ENCODE data around the gene IGSF8. TPM values are rescaled to one million over a fixed set of nuclear protein-coding genes. Genes with fewer than 3 reads are reported as not detected.

IGSF8 gene
- total RNA-seq, 4 donors from 2014 or later, result 24.3 to 36.5 (median 28.2) TPM

DNA sequence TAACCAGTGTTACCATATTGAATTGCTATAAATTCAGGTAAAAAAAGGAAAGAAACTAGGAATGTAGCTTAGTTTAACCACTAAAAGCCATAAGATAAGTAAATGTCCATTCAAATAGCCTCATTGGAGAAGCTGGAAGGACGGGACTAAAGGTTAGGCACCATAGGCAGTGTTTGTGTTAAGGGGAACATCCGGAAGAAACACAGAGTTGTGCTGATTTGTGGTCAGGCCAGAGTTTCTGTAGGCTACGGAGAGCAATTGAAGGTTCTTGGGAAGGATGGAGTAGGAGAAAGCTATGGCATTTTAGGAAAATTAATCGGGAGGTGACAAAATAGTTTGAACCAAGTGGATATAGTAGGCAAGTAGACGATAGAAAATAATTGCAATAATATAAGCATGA is 27.1 kb downstream of the IGSF8 start:
- H3K9me3 ChIP-seq, result no peaks in the 10 kb centered on the region
- intact Hi-C loops (cut with DNase I), result no loop called here
- TF ChIP-seq POLR2A (IDR thresholded peaks at IDR 0.05), result no peak
- TF ChIP-seq, protein P1, sequence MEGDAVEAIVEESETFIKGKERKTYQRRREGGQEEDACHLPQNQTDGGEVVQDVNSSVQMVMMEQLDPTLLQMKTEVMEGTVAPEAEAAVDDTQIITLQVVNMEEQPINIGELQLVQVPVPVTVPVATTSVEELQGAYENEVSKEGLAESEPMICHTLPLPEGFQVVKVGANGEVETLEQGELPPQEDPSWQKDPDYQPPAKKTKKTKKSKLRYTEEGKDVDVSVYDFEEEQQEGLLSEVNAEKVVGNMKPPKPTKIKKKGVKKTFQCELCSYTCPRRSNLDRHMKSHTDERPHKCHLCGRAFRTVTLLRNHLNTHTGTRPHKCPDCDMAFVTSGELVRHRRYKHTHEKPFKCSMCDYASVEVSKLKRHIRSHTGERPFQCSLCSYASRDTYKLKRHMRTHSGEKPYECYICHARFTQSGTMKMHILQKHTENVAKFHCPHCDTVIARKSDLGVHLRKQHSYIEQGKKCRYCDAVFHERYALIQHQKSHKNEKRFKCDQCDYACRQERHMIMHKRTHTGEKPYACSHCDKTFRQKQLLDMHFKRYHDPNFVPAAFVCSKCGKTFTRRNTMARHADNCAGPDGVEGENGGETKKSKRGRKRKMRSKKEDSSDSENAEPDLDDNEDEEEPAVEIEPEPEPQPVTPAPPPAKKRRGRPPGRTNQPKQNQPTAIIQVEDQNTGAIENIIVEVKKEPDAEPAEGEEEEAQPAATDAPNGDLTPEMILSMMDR (IDR thresholded peaks at IDR 0.05), result no peak
- 89 to 90% methylated on average over 5 of the region's 5 CpGs for WGBS, 2 donors
- no peaks in the 10 kb centered on the region for H3K27me3 ChIP-seq
- H3K4me3 ChIP-seq (replicated peaks in 1 of 3), result no peak overlapping the region
- no peaks in the 10 kb centered on the region for H3K36me3 ChIP-seq
- H3K4me1 ChIP-seq, result peaks cover 6 to 7% of the 10 kb centered on the region in 2 donors
- DNase-seq, result no peak
- no peak overlapping the region for H3K27ac ChIP-seq

DNA sequence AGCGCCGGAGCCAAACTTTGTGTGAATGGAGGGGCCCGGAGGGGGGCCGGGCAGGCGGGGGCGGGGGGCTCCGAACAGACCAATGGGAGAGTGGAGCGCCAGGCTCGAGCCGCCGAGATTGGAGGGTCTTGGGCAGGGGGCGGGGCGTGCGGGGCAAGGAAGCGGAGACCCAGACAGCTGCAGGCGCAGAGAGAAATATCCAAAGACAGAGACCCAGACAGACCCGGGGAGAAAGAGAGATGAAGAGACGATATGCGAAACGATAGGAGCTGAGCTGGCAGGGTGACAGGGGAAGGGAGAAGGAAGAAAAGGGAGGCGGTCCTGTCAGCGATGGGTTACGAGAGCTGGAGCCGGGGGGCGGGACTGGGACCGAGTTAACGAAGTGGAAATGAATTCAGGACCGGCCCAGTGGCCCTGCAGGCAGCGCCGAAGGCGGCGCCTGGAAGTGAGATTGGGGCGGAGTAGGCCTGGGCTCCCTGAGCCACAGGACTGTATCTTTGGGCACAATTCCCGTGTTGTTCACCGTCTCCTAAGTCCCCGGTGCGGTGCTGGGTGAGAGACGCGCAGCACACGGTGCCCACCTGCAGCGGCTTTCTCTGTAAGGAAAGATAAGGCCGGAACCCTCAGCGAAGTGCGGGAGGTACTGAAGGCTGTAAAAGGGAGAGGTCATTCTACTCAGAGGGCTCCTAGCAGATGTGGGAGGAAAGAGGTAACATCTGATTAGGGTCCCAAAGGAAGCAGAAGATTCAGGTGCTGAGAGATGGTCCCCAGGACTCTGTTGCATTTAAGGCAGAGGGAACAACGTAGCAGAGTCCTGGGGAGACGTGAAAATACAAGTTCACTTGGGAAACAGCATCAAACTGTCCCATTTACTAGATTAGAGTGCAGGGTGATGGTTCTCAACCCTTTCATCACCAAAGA is 27.9 kb downstream of the IGSF8 start:
- intact Hi-C loops (cut with DNase I), result no loop called here
- 3 to 4% methylated on average over 38 to 43 of the region's 46 CpGs for WGBS, 2 donors
- peak overlapping the region in 2 of 3 donors; percentile 21 to 42 for H3K4me3 ChIP-seq (replicated peaks in 1 of 3)
- peak overlapping the region in 1 of 3 donors; percentile 20 for H3K27ac ChIP-seq
- no peaks in the 10 kb centered on the region for H3K27me3 ChIP-seq
- no peaks in the 10 kb centered on the region for H3K36me3 ChIP-seq
- H3K9me3 ChIP-seq, result no peaks in the 10 kb centered on the region
- peaks cover 6 to 7% of the 10 kb centered on the region in 2 donors for H3K4me1 ChIP-seq
- peak in 1 of 2 donors; percentile 40 for TF ChIP-seq POLR2A (IDR thresholded peaks at IDR 0.05)
- TF ChIP-seq, protein P1 (IDR thresholded peaks at IDR 0.05), result no peak
- peak; percentile 88 to 89 for DNase-seq

DNA sequence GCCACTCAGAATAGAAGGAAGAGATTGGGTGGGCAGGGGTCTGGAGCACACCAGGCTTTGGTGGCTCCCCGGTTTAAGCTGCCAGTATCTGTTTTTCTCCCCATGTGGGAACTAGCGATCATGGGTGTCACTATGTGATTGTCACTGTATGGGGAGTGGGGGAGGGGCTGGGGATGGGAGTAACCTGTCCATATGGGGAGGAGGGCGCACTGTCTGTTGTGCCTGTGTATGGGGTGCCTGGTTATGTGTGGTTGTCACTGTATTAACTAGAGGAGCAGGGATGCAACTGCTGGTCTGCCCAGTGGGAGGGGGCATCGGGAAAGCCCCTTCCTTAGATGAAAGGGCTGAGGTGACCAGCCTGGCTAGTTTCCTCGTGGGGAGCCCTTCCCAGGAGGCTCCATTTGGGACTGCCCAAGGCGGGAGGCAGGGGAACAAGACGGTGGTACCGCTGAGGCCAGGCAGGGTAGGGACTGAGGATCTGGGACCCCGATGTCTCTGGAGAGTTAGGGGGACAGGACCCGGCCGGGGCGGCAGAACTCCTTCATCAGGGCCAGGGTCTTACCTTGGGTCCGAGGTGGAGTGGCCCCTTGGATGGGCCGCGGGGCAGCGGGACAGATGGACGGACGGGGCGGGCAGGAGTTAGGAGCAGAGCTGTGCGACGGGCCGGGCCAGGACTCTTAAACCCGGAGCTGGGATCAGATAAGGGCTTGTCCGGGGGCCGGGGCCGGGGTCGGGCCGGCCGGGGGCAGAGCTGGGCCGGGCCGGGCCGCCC is 28.8 kb downstream of the IGSF8 start, which contains the start of gene KCNJ10:
Gene KCNJ10 (minus strand): TSS at position 701 of the 772 bp plus-strand sequence. CDS start 27,628 bp downstream, outside the sequence.
- Histone ChIP-seq H3K27me3 (no peaks in the 10 kb centered on the region), H3K9me3 (no peaks in the 10 kb centered on the region), H3K36me3 (no peaks in the 10 kb centered on the region), H3K4me1 (peaks cover 6 to 7% of the 10 kb centered on the region in 2 donors), H3K27ac (peak within 1 kb of the TSS in 1 of 3 donors; percentile 20), H3K4me3 (replicated peaks in 1 of 3) (peak within 1 kb of the TSS in 2 of 3 donors; percentile 21 to 42)
- DNase-seq, result no peak
- TF ChIP-seq POLR2A (IDR thresholded peaks at IDR 0.05), result no peak
- TF ChIP-seq, protein P1 (IDR thresholded peaks at IDR 0.05), result no peak
- 14 to 18% methylated on average over 28 of the region's 32 CpGs for WGBS, 2 donors
- intact Hi-C loops (cut with DNase I), result no loop called here

DNA sequence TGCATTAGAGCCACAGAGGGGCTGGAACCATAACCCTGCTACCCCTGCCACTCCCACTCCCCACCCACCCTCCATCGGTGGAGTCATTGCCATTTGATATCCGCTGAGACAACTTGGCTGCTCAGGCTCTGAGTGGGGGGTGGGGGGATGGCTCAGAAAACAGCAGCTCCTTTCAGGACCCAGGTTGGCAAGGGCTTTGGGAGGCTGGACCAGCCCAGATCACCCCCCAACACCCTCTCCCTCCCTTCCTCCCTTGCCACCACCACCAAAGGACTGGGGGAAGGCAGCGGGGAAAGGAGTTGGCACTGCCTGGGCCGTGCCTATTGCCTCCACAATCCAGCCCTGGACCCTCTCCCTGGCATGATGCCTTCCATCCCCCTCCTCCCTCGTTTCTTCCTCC is 30.2 kb downstream of the IGSF8 start:
- peaks cover 6 to 7% of the 10 kb centered on the region in 2 donors for H3K4me1 ChIP-seq
- no peaks in the 10 kb centered on the region for H3K36me3 ChIP-seq
- no peaks in the 10 kb centered on the region for H3K9me3 ChIP-seq
- 62 to 74% methylated on average over 5 of the region's 5 CpGs for WGBS, 2 donors
- DNase-seq, result no peak
- intact Hi-C loops (cut with DNase I), result no loop called here
- no peak overlapping the region for H3K4me3 ChIP-seq (replicated peaks in 1 of 3)
- H3K27ac ChIP-seq, result no peak overlapping the region
- H3K27me3 ChIP-seq, result no peaks in the 10 kb centered on the region
- TF ChIP-seq, protein P1 (IDR thresholded peaks at IDR 0.05), result no peak
- TF ChIP-seq POLR2A (IDR thresholded peaks at IDR 0.05), result no peak

Data from thyroid gland (tissue), 4 donors.